ENCODE results near the gene USP2.
A peak's percentile ranks its signal among the peaks of the same experiment; 100 is the strongest.

Gene USP2

GRCh38 chr11:119368121-119369034 lies 13.1 kb downstream of the USP2 start:
- DNase-seq (ENCODE audit: low read depth): peak; percentile 25
- no peak overlapping the region for H3K4me3 ChIP-seq (replicated peaks; ENCODE audit: low read depth, low read length)
- no peak for TF ChIP-seq CTCF (IDR thresholded peaks at IDR 0.05; ENCODE audit: low read length, missing control alignments)

- TF ChIP-seq CTCF (IDR thresholded peaks at IDR 0.05; ENCODE audit: low read length, missing control alignments): no peak
- DNase-seq (ENCODE audit: low read depth): no peak
- no peak overlapping the region for H3K4me3 ChIP-seq (replicated peaks; ENCODE audit: low read depth, low read length)
These were observed 13.8 kb downstream of the USP2 start for GRCh38 chr11:119367661-119368120.

GRCh38 chr11:119366690-119367620 lies 14.5 kb downstream of the USP2 start:
- DNase-seq (ENCODE audit: low read depth): no peak
- TF ChIP-seq CTCF (IDR thresholded peaks at IDR 0.05; ENCODE audit: low read length, missing control alignments): no peak
- no peak overlapping the region for H3K4me3 ChIP-seq (replicated peaks; ENCODE audit: low read depth, low read length)

- TF ChIP-seq CTCF (IDR thresholded peaks at IDR 0.05; ENCODE audit: low read length, missing control alignments): no peak
- H3K4me3 ChIP-seq (replicated peaks; ENCODE audit: low read depth, low read length): no peak overlapping the region
- DNase-seq (ENCODE audit: low read depth): no peak
These were observed 16.4 kb downstream of the USP2 start for GRCh38 chr11:119365071-119365591.

- H3K4me3 ChIP-seq (replicated peaks; ENCODE audit: low read depth, low read length): peak overlapping the region; percentile 17
- no peak for TF ChIP-seq CTCF (IDR thresholded peaks at IDR 0.05; ENCODE audit: low read length, missing control alignments)
- DNase-seq (ENCODE audit: low read depth): peak; percentile 32
These were observed 17.5 kb downstream of the USP2 start for GRCh38 chr11:119363851-119364590.
